COLO668 (cell line): ENCODE data around the gene KRT75.

Experiments used
- DNase-seq: peaks from one replicate; lab custom pipeline; 2025; ENCODE audit not compliant: unreplicated experiment; lab: John Stamatoyannopoulos, UW

Gene KRT75

DNA sequence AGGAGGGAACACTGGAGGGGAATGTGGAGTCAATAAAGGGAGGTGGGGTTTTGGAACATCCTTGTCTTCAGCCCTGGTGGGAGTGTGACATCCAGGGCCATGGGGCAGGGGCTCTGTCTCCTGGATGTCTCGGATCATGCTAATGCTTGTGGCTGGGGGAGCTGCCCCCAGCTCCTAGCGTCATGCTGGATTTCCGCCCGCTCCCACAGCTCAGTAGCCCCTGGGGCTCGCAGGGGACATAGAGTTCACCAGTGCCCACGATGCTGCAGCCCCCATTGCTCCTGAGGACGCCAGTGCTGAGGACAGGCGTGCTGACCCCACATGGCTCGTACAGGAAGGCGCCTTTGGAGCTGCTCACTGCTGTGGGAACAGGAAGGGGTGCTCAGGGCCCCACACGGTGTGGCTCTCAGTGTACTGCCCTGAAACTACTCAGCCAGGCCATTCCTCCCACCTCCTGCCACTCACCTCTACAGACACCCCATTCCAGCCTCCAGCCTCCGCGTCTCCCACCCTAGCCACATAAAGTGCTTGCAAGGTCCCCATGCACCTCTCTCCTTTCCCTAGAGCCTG lies 39.2 kb downstream of the KRT75 start:
- DNase-seq, result no peak

DNA sequence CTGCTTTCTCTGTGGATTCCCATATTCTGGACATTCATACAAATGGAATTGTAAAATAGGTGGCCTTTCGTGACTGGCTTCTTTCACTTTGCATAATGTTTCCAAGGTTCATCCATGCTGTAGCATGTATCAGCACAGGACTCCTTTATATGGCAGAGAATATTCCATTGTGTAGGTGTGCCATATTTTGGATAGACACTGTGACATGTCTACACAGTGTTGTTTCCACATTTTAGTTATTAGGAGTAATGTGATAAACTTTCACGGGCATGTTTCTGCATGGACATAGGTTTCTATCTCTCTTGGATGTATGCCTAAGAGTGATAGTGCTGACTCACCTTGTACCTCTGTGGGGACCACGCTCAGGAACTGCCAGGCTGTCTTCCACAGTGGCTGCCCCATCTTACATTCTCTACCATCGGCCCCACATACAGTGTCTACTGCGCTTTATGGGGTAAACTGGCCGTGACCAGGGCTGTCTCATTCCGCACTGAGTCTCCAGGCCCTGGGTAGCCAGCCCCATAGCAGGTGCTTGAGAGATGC lies 41.6 kb downstream of the KRT75 start:
- DNase-seq, result no peak

DNA sequence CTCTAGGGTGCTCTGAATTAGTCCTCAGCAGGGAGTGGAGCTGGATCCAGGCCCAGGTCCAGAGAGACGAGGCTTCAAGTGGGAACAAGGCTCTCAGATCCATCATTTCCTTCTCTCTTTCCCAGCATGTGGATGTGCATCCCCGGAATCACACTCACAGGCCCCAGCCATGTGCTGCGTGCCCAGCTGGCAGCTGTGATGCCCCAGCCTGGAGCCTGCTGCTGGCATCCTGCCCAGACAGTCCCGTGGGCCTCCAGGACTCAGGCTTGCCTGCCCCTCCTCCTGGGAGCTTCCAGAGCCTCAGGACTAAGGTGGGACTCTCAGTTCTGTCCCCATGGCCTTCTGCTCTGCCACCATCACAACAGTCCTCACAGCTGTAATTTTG lies 42.6 kb downstream of the KRT75 start:
- peak; percentile 57 for DNase-seq

DNA sequence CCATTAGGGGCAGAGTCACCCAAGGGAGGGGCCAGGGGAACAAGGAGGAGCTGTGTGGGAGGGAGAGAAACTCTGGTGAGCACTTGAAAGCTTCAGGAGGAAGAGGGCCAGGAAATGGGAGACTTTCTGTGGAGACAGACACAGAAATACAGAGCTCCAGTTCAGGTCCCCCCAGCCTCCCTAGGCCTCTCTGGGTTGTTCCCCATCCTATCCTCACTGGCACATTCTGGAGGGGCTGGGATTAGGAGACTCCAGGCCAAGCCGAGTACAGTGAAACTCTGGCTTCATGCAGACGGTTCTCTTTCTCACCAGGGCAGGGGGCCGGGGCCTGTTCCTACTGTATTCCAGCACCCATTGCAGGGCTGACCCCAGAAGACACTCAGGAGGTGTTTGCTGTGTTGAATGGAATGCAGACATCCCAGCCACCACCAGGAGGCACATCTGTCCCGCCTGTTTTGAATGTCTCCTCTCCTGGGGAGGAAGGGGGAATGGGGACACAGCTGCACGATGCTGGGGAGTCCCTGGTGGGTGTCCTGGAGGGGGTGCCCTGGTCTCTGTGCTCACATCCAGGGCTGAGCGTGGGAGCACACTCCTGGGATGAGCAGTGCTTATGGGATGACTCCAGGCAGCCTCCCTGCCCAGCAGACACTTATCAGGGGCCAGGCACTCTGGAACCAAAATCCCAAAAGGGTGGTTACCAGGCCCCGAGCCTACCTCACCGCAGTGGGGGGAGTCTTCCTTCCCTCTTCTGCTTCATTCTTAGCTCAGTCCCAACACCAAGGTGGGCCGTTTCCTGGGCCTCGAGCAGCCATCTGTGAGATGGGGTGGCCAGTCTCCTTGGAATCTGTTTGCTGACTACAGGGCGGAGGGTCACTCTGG lies 43.2 kb downstream of the KRT75 start:
- DNase-seq, result peak; percentile 6

GRCh38 chr12:52389313-52390207 lies 44.6 kb downstream of the KRT75 start:
- no peak for DNase-seq

DNA sequence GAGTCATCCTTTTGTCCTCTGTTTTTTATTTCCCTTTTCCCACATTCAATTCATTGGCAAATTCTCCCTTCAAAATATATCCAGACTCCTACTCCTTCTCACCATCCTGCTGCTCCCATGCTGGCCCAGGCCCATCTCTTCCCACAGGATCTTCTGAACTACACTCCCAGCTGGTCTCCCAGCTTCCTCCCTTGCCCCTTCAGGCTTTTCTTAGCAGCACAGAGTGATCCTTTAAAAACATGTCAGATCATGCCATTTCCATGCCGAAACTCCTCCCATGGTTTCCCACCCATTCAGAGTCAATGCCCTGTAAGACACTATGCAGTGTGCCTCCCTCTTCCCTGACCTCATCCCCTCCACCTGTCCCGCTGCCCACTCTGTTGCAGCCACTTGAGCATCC lies 46.3 kb downstream of the KRT75 start:
- DNase-seq, result no peak

GRCh38 chr12:52385226-52385702 lies 48.9 kb downstream of the KRT75 start, which contains the start of gene KRT84:
Gene KRT84, minus strand, starts transcription at chr12:52385652. Its CDS starts 67 bp downstream, at chr12:52385585.
- no peak for DNase-seq

DNA sequence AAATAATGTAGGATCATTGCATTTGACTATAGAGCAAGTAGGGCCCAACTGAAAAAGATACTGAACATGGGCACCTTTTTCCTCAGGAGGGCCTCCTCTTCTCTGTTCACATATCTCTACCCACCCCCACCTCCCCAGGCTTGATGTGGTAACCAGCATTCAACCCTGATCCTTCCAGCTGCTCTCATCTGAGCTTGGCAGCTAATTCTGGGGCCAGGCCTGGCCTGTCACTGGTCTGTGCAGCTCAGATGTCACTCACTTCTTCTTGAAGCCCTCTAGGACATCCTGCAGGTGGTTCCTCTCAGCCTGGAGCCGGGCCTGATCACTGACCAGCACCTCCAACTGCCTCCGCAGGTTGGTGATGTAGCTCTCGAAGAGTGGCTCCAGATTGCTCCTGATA lies 50.8 kb downstream of the KRT75 start:
- DNase-seq, result no peak

- DNase-seq, result no peak
These were observed 51.3 kb downstream of the KRT75 start for GRCh38 chr12:52382854-52383253.

DNA sequence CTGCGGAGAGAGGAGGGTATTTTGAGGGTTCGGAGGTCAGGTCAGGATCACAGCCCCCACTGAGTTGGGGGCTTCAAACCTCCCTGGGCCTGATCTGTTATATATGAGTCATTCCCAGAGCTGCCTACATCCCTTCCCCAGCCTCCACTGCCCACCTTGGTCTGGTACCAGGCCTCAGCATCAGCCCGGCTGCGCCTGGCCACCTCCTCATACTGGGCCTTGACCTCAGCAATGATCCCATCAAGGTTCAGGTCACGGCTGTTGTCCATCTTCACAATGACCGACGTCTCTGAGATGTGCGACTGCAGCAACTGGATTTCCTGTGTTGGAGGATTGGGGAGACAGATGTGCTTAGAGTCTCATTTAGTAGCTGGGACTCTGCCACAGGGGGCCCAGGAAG lies 53.0 kb downstream of the KRT75 start:
- no peak for DNase-seq

DNA sequence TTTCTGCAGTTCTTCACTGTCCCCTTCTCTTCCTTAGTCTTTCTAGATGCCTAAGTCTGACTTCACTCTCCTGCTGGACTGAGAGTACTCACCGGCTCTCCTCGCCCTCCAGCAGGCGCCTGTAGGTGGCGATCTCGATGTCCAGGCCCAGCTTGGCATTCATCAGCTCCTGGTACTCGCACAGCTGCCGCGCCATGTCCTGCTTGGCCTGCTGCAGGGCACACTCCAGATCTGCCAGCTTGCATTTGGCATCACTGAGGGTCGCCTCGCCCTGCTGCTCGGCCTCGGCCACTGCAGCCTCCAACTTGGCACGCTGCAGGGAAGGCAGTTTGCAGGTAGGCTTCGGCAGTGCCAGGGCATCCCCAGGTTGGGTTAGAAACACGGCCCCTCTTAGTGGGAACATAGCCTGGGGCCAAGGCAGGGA lies 53.9 kb downstream of the KRT75 start:
- DNase-seq, result peak; percentile 32

GRCh38 chr12:52379536-52379935 lies 54.6 kb downstream of the KRT75 start:
- no peak for DNase-seq

GRCh38 chr12:52378091-52378490 lies 56.1 kb downstream of the KRT75 start:
- DNase-seq, result no peak

DNA sequence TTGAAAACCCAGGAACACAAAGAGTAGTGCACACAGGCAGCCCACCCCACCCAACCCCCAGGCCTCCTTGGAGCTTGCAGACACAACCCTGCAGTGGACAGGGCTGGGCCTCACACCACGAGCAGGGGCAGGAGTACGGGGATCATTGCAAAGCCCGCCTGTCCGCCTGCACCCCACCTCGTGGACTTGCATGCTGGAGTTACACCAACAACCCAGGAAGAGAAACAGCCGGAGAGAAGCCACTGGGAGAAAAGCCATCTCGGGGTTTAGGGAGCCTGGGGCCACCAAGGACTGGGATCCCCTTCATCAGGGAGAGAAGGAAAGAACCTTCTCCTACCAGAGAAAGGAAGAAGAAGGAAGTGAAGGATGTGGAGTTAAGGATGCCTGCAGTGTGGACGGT lies 56.9 kb downstream of the KRT75 start:
- DNase-seq, result no peak
